H1 (cell line): ENCODE results near the gene CEND1. TPM values are rescaled to one million over a fixed set of nuclear protein-coding genes. Genes with fewer than 3 reads are reported as not detected.

Experiments
- ATF3 ChIP-seq: IDR thresholded peaks from 2 replicates; pipeline ENCODE4 v1.6.1; 2011; ENCODE audit warnings: low read depth, mild to moderate bottlenecking, low read length; ENCODE audit not compliant: insufficient read depth
- CHD2 ChIP-seq: IDR thresholded peaks from 2 replicates; pipeline ENCODE4 v1.6.1; 2012; ENCODE audit warnings: low read length, improper control_type of control experiment
- RAD21 ChIP-seq, 2 experiments: IDR thresholded peaks in 1 of 2; conservative IDR thresholded peaks in 1 of 2; 2 replicates each; pipeline ENCODE4 v1.6.1; 2011; ENCODE audit warnings: low read depth in 2 of 2, low read length in 2 of 2, improper control_type of control experiment in 1 of 2, inconsistent platforms in 1 of 2, mild to moderate bottlenecking in 1 of 2, moderate library complexity in 1 of 2
- RXRA ChIP-seq: IDR thresholded peaks from 2 replicates; pipeline ENCODE4 v1.6.1; 2011; ENCODE audit warnings: low read depth, mild to moderate bottlenecking, low read length, moderate library complexity; ENCODE audit not compliant: insufficient read depth
- SRF ChIP-seq: IDR thresholded peaks from 2 replicates; pipeline ENCODE4 v1.6.1; 2011; ENCODE audit warnings: mild to moderate bottlenecking, low read depth, low read length, moderate library complexity
- SUZ12 ChIP-seq: fragments of 200-600 bp; sonication (generic); IDR thresholded peaks from 2 replicates; pipeline ENCODE4 v1.6.1; 2012; ENCODE audit warnings: mild to moderate bottlenecking, inconsistent platforms, low read length, moderate library complexity, mixed read lengths
- polyA plus RNA-seq, 7 experiments: library from polyadenylated mRNA; depleted of rRNA in 3 of 7; stranded (reverse) in 5 of 7; unstranded in 2 of 7; fragments of >200 nt in 5 of 7; fragments of 200-250 nt in 2 of 7; gene quantifications; 1 replicate in 5 of 7; 2 replicates in 1 of 7; 4 replicates in 1 of 7; pipeline versions ENCODE4 v1.2.1 to v1.2.3, GENCODE V29; 2011 to 2013; ENCODE audit warnings: missing spikeins in 2 of 7, mixed read lengths in 2 of 7
- total RNA-seq: library from RNA; stranded (reverse); fragmentation: NEBNext Ultra II Directional; extraction: Animal tissue kit (Norgen Biotek cat#: 25700); gene quantifications from 2 replicates; pipeline ENCODE4 v1.2.1, GENCODE V29; 2021

Gene CEND1
- total and polyA plus RNA-seq, 2 of the 8 experiments (the other 6 are each of a cell fraction or from before 2014, with no cell fraction given), result 0.82 to 5.0 TPM

- TF ChIP-seq RAD21 (IDR thresholded peaks at IDR 0.05 in 1 of 2, conservative IDR thresholded peaks at IDR 0.05 in 1 of 2; ENCODE audit: low read depth in 2 of 2, low read length in 2 of 2) (peak in 1 of 2 experiments; percentile 25; a peak in 1 of 4 replicates), CHD2 (no peak), RXRA (no peak), SRF (no peak), ATF3 (no peak), SUZ12 (no peak)
Observed at GRCh38 chr11:838441-839279, 48.8 kb upstream of the CEND1 start (continued).
